Gastrocnemius medialis (tissue), 4 donors: Measurements from ENCODE around the gene PLRG1.

Experiments
- POLR2A ChIP-seq, 2 donors: fragments of 450-650 bp; IDR thresholded peaks; one replicate each; pipeline ENCODE4 v1.6.1; 2017; ENCODE audit warnings: antibody characterized with exemption in 2 of 2, mild to moderate bottlenecking in 2 of 2, moderate library complexity in 2 of 2
- TF ChIP-seq, protein P1 (sequence below), 5 experiments: fragments of 450-650 bp in 3 of 5; fragments of 200-600 bp in 2 of 5; sonication (generic) in 2 of 5; IDR thresholded peaks in 4 of 5; conservative IDR thresholded peaks in 1 of 5; 1 replicate in 4 of 5; 2 replicates in 1 of 5; pipeline ENCODE4 v1.5.1; 2016 to 2019; ENCODE audit warnings: antibody characterized with exemption in 5 of 5, mild to moderate bottlenecking in 3 of 5, moderate library complexity in 3 of 5

- TF ChIP-seq, protein P1, sequence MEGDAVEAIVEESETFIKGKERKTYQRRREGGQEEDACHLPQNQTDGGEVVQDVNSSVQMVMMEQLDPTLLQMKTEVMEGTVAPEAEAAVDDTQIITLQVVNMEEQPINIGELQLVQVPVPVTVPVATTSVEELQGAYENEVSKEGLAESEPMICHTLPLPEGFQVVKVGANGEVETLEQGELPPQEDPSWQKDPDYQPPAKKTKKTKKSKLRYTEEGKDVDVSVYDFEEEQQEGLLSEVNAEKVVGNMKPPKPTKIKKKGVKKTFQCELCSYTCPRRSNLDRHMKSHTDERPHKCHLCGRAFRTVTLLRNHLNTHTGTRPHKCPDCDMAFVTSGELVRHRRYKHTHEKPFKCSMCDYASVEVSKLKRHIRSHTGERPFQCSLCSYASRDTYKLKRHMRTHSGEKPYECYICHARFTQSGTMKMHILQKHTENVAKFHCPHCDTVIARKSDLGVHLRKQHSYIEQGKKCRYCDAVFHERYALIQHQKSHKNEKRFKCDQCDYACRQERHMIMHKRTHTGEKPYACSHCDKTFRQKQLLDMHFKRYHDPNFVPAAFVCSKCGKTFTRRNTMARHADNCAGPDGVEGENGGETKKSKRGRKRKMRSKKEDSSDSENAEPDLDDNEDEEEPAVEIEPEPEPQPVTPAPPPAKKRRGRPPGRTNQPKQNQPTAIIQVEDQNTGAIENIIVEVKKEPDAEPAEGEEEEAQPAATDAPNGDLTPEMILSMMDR (IDR thresholded peaks at IDR 0.05 in 4 of 5, conservative IDR thresholded peaks at IDR 0.05 in 1 of 5), result no peak
- TF ChIP-seq POLR2A (IDR thresholded peaks at IDR 0.05), result no peak
These were observed 27.1 kb upstream of the PLRG1 start for GRCh38 chr4:154577324-154577723.
